CD4-positive, alpha-beta T cell treated with Interleukin-12 subunit alpha and Interleukin-12 subunit beta, for 1 hour (primary cell): ENCODE results near the gene PLCB3.

Source experiments
- DNase-seq: peaks from one replicate; pipeline ENCODE4 v3.0.0-alpha.2; 2020

PLCB3 gene

DNA sequence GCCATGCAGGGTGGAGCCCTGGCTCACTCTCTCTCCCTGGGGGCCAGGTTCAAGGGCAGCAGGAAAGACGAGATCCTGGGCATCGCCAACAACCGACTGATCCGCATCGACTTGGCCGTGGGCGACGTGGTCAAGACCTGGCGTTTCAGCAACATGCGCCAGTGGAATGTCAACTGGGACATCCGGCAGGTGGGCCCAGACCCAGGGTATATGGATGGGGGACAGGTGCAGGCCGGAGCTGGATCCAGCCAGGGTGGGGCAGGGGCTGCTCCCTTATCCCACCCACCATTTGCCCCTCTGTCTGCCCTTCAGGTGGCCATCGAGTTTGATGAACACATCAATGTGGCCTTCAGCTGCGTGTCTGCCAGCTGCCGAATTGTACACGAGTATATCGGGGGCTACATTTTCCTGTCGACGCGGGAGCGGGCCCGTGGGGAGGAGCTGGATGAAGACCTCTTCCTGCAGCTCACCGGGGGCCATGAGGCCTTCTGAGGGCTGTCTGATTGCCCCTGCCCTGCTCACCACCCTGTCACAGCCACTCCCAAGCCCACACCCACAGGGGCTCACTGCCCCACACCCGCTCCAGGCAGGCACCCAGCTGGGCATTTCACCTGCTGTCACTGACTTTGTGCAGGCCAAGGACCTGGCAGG, 28.2 kb upstream of the PLCB3 start:
- DNase-seq = no peak

DNA sequence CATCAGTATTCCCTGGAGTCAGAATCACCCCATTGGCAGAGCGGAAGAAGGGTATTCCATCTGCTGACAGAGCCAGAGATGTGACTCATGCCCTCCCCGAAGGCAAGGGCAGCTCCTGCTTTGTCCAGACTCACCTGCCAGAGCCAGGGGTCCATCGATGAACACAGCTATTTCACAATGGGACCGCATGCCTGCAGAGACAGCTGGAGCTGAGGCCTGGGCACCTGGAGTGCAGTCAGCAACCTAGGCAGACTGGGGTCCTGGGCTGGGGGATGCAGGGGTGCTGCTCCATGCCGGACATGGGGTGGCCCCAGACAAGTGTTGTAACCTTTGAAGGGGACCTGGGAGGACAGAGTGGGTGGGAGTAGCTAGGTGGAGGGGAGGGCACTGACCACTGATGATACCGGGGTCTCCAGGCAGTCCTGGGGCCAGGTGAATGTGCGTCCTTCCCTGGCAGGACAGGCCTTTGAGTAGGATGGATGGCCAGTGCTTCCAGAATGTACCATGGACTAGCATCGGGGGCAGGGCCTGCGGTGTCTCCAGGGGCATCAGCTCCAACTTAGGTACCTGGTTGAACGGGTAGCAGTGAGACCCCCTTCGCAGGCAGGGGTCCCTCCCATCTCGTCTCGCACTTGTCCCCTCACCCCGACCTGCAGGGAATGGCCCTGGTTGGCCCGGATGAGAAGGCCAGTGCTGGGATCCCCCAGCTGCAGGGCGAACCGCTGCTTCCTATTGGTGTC, 27.0 kb upstream of the PLCB3 start:
- DNase-seq = no peak

DNA sequence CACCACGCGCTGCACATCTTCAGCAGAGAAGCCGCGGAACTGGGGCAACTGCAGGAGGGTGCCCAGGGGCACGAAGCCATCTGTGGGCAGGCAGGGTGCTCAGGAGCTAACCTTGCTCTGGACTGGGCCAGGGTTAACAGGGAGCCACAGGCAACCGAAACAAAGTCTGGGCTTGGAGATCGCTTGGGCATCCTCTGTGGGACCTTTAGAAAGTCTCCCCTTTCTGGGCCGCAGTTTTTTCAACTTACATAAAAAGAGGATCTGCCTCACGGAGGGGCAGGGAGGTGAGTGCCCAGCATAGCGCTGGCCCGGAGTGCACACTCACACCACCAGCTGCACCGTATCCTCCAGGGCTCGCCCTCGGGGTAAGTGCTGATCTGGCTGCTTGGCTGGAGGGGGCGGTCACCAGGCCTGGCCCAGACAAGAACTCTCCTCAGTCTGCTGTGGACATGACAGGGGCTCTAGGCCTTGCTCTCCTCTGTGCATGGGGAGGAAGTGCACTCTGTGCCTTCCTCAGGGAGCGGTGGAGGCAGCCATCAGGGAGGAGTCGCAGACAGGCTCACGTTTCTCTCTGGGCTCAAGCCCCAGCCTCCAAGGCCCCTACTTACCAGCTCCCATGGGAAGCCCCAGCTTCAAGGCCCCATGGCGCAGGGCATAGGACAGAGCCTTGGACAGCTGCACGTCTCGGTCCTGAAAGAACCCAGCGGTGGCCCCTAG, 26.3 kb upstream of the PLCB3 start:
- DNase-seq = no peak

DNA sequence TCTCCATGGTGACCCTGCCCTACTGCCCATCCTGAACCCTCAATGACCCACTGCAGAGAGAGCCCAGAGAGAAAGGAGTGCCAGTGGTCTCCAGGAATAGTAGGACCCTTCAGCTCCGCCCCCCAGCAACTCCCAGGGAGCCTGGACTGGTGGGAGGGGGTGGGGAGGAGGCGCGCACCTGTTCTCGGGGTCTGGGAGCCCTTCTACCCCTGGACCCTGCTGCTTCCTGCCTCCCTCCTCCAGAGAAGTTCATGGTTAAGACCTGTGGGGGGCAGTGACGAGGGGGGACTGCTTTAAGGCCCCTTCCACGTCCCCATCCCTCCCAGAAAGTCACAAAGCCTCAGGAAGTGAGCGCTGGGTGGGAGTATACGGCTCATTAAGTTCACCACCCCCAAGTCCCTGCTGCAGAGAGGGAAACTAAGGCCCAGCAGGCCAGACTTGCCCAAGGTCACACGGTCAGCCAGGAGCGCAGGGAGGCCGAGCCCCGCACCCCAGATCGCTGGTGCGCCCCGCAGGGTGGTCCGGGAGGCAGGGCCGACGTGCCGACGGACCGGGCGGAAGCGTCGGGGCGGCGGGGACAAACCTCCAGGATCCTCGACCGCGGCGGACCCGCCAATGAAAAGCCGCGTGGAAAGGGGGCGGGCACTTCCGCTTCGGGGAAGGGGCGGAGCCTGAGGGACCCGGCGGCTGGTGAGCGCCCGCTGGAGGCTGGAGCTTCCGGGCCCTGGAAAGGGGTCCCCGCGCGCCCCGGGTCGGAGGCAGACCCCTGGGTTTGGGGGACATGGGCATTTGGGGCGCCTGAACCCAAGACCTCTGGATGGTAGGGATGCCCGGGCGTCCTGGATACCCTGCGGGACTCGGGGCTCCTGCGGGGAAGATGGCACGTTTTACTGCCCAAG, 25.5 kb upstream of the PLCB3 start, which contains the start of the genes NUDT22 and TRPT1:
NUDT22 (plus strand) TSS at position 667 of the 899 bp plus-strand sequence. CDS start 379 bp downstream, outside the sequence.
TRPT1 (minus strand) TSS at position 579 of the 899 bp plus-strand sequence; CDS start at position 253, 326 bp downstream.
- DNase-seq = peak; percentile 88

DNA sequence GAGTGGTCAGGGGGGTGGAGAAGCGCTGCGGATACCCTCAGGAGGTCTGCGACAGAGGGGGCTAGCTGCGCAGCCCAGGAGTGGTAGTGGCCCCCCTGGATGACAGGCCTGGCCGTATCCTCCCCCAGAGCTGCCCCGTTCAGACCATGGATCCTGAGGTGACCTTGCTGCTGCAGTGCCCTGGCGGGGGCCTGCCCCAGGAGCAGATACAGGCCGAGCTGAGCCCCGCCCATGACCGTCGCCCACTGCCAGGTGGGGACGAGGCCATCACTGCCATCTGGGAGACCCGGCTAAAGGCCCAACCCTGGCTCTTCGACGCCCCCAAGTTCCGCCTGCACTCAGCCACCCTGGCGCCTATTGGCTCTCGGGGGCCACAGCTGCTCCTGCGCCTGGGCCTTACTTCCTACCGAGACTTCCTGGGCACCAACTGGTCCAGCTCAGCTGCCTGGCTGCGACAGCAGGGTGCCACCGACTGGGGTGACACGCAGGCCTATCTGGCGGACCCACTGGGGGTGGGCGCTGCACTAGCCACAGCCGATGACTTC, 24.8 kb upstream of the PLCB3 start:
- peak; percentile 69 for DNase-seq

DNA sequence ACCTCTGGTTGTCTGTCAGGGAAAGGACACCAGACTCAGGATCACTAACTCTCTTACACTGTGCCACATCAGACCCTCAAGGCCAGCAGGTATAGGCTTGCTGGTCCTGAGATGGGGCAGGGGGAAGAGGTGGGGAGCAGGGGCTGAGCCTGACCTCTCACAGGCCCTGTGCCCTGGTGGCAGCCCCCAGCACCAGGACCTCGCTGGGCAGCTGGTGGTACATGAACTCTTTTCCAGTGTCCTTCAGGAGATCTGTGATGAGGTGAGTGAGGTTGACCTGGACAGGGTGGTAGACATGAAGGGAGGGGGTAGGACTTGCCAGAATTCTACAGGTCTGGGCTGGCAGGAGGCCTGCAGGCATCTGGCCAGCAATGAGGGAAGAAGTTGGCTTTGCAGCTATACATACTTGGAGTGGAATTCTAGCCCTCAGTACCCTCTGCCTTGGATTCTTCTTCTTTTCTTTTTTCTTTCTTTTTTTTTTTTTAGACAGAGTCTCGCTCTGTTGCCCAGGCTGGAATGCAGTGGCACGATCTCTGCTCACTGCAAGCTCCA, 23.8 kb upstream of the PLCB3 start:
- no peak for DNase-seq

DNA sequence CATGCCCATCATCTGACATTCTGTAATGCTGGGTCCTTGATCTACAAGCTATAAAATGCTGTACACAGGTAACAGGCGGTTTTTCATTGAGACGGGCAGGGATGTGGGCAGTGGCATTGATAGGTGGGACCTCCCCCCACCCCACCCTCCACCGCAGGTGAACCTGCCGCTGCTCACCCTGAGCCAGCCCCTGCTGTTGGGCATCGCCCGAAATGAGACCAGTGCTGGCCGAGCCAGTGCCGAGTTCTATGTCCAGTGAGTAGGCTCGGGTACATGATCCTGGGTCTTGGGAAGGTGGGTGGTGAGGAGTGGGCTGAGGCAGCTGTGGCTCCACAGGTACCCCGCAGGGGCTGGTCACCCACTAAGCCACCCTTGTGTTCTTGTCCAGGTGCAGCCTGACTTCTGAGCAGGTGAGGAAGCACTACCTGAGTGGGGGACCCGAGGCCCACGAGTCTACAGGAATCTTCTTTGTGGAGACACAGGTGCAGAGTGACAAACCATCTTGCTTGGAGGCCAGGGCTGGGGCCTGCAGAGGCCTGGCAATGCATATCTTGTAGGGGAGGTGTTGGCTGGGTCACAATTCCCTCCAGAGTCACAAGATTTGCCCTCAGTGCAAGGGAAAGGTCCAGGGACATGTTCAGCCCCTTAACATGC, 22.1 kb upstream of the PLCB3 start:
- no peak for DNase-seq

DNA sequence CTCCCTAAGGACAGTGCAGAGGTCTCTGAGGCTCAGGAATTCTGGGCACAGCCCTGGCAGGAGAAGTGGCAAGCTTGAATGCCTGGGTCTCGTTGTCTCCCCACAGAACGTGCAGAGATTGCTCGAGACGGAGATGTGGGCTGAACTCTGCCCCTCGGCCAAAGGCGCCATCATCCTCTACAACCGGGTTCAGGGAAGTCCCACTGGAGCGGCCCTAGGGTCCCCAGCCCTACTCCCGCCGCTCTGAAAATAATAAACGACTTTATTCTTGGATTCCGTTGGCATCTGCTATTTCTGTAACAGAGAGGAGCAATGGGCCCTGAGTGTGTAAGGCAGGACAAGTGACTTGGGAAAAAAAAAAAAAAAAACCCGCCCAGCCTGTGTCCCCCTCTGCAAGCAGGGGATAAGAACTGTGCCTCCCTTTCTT, 21.6 kb upstream of the PLCB3 start:
- no peak for DNase-seq

DNA sequence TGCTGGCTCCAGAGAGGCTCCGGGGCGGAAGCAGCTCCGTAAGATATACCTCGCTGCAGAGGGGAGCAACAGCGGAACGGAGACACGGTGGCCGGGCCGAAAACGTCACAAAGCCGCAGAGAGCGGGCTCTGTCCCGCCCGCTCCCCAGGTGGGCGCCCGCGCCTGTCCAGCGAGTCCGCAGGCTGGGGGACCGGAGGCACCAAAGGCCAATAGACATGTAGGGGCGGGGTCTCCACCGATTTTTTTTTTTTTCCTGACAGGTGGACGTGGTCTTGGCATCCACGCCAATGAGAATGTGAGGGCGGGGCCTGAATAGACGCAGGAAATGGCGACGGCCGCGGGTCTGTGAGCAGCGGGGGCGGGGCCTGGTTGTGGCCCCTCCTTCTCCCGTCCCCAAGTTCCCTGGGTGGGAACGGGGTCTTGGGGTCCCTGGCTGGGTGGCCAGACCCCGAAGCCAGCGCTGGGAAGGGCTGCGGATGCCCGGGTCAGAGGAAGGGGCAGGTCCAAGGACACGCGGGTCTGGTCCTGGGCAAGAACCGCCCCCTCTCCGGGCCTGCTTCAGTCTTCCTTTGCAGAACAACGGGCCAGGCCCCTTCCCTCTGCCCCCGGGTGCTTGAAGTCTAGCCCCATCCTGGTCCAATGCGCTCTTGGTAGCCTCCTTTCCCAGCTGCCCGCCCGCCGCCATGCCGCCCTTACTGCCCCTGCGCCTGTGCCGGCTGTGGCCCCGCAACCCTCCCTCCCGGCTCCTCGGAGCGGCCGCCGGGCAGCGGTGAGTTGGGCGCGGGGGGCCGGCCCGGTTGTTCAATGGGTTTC, 21.0 kb upstream of the PLCB3 start, which contains the start of gene DNAJC4:
DNAJC4 (plus strand) TSS at position 378 of the 814 bp plus-strand sequence; CDS start at position 685, 307 bp downstream.
- DNase-seq = peak; percentile 90

DNA sequence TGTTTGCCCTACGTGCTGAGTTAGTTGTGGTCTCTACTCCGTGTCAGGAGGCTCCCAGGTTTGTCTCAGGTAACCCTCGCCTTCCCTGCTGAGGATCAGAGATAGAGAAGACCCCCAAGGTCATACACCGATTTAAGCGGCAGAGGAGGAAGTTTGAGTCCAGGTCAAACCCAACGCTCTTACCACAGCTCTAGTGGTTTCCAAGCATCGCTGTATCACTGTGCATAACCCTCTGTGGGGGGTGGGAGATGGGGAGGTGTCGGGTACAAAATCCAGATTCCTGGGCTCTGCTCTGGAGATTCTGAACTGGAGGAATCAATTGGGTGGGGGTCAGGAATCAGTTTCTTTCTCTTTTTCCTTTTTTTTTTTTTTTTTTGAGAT, 20.4 kb upstream of the PLCB3 start:
- no peak for DNase-seq

DNA sequence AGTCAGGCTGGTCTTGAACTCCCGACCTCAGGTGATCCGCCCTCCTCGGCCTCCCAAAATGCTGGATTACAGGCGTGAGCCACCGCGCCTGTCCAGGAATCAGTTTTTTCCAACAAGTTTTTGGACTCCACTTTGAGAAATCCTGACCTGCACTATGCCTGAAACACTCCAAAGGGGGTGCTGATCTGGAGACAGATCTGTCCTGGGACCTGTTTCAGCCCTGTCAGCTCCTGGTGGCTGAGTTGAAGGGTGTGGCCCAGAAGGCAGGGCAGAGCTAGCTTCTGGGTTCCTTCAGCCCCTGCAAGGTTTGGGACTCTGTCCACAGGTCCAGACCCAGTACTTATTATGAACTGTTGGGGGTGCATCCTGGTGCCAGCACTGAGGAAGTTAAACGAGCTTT, 19.8 kb upstream of the PLCB3 start:
- no peak for DNase-seq

DNA sequence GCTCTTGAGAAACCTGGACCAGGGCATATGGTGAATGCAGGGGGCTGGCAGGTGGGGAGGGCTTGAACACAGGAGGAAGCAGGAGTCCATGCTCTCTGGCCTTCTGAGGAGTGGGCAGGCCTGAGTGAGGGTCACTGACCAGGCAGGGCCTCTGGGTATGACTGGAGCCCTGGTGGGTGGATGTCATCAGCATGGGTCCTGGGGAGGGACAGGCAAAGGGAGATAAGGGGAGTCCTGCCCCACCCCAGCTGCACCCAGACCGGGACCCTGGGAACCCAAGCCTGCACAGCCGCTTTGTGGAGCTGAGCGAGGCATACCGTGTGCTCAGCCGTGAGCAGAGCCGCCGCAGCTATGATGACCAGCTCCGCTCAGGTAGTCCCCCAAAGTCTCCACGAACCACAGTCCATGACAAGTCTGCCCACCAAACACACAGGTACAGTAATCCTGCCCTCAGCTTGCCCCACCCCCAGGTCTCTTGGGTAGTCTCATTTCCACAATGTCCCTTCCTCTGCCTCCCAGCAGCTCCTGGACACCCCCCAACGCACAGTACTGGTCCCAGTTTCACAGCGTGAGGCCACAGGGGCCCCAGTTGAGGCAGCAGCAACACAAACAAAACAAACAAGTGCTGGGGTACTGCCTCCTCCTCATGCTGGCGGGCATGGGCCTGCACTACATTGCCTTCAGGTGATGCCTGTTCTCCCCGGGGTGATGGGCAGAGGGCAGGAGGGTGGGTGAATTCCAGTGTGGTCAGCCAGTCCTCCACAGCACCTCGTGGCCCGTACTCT, 19.0 kb upstream of the PLCB3 start:
- DNase-seq = no peak

DNA sequence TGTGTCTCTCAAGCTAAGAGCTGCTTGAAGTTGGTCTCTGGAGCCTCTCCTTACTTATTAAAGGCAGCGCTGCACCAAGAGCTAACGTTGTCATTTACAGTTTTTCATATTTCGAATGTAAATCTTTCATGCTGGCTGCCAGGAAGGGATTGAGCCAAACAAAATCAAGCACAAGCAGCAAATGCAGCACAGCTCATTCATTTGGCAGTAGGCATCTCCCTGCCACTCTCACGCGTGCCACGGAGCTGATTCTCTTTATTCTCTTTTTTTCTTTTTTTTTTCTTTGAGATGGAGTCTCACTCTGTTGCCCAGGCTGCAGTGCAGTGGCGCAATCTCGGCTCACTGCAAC, 18.4 kb upstream of the PLCB3 start:
- no peak for DNase-seq

DNA sequence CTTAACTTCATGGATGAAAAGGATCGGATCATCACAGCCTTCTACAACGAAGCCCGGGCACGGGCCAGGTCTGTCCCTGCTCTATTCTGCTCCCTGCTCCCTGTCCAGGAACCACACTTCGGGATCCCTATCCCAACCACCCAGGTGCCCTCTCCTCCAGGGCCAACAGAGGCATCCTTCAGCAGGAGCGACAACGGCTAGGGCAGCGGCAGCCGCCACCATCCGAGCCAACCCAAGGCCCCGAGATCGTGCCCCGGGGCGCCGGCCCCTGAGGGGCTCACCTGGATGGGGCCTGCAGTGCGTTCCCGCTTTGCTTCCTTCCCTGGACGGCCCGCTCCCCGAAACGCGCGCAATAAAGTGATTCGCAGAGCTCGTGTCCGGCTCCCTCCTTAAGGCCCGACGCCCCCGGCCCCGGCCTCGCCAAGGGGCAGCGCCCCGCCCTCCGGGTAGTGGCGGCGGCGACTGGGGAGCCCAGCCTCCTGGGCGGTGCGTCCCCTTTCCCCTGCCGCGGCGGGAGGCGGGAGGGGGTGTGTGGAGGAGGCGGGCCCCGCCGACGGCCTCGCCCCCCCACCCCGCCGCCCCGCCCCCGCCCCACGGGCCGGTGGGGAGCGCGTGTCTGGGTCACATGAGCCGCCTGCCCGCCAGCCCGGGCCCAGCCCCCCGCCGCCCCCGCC, 17.3 kb upstream of the PLCB3 start, which contains the start of gene VEGFB:
VEGFB (plus strand) TSS at position 672 of the 674 bp plus-strand sequence. CDS start 250 bp downstream, outside the sequence.
- peak; percentile 84 for DNase-seq

DNA sequence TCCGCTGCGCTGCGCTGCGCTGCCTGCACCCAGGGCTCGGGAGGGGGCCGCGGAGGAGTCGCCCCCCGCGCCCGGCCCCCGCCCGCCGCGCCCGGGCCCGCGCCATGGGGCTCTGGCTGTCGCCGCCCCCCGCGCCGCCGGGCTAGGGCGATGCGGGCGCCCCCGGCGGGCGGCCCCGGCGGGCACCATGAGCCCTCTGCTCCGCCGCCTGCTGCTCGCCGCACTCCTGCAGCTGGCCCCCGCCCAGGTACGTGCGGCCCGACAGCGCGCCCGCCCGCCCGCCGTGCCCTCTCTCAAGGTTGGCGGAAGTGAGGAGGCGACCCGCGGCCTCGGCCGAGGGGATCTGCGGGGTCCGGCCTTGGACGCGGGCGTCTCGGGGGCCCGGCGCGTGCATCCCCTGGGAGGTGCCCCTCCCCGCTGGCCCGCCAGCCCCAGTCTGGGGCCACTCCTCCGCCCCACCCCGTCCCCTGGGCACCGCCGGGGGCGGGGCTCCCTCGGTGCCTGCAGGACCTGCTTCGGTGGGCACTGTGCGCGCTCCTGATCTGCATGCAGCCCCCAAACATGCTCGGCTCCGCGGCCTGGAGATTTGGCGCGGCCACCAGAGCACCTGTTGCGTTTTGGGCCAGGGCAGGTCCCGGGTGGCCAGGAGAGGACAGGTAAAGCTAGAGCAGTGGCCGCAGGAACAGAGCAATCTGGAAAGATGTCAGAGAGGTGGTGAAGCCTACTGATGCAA, 16.5 kb upstream of the PLCB3 start:
- peak; percentile 56 for DNase-seq

DNA sequence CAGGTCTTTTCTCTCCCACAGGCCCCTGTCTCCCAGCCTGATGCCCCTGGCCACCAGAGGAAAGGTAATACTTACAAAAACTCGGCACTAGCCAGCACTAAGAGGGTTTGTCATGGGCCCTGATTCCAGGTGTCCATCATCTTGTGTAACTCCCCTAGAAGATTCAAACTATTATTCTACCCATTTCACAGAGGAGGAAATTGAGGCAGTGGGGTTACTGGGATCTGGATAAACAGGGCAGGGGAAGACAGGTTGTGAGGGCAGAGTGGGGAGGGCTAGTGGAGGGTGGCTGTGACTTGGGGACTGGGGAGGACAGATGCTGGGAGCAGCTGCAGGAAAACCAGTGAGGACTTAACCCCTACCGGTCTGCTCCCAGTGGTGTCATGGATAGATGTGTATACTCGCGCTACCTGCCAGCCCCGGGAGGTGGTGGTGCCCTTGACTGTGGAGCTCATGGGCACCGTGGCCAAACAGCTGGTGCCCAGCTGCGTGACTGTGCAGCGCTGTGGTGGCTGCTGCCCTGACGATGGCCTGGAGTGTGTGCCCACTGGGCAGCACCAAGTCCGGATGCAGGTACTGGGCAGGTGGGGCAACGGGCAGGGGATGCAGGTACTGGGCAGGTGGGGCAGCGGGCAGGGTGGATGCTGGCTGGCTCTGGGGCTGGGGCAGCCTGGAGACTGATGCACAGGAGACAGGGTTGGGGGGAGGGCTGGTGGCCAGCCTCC, 15.7 kb upstream of the PLCB3 start:
- no peak for DNase-seq

DNA sequence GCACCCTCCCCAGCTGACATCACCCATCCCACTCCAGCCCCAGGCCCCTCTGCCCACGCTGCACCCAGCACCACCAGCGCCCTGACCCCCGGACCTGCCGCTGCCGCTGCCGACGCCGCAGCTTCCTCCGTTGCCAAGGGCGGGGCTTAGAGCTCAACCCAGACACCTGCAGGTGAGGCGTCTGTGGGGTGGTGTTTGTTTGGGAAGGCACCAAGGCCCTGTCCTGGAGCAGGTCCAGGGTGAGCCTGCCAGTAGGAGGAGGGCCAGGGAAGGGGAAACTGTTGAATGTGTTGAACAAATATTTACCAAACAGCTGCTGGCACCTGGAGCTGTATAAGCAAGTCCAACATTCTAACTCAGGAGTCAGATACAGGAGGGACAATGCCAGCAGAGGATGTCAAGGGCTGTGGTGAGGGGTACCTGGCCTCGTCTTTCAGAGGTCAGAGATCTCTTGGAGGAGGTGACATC, 13.8 kb upstream of the PLCB3 start:
- no peak for DNase-seq
